Activated CD4-positive, alpha-beta T cell treated with anti-CD3 and anti-CD28 coated beads, Interleukin-2, amount 50 U/mL, for 16 hours (primary cell): Measurements from ENCODE around the gene CCDC78.
A peak's percentile ranks its signal among the peaks of the same experiment; 100 is the strongest.

Source experiments
- DNase-seq: peaks from one replicate; pipeline ENCODE4 v3.0.0-alpha.2; 2020

Gene CCDC78

GRCh38 chr16:722835-723633 lies 3.2 kb downstream of the CCDC78 start:
- DNase-seq = no peak

- DNase-seq = no peak
Measured at GRCh38 chr16:721765-722540, 4.3 kb downstream of the CCDC78 start.

- peak; percentile 86 for DNase-seq
Measured at GRCh38 chr16:720990-721764, 5.1 kb downstream of the CCDC78 start, which contains the start of gene ANTKMT. TSS of gene ANTKMT (plus strand) at chr16:721146. CDS start at chr16:721275, 129 bp downstream.

- peak; percentile 66 for DNase-seq
Measured at GRCh38 chr16:720447-720989, 5.7 kb downstream of the CCDC78 start.

- no peak for DNase-seq
Measured at GRCh38 chr16:719815-720446, 6.3 kb downstream of the CCDC78 start.

- no peak for DNase-seq
Measured at GRCh38 chr16:718922-719321, 7.3 kb downstream of the CCDC78 start.

- DNase-seq = no peak
Measured at GRCh38 chr16:718389-718788, 7.9 kb downstream of the CCDC78 start.

- DNase-seq = no peak
Measured at GRCh38 chr16:717450-718245, 8.6 kb downstream of the CCDC78 start.

GRCh38 chr16:716768-717325 lies 9.4 kb downstream of the CCDC78 start:
- no peak for DNase-seq

GRCh38 chr16:716200-716568 lies 10.1 kb downstream of the CCDC78 start:
- DNase-seq = no peak

- DNase-seq = no peak
Measured at GRCh38 chr16:715477-716199, 10.6 kb downstream of the CCDC78 start.

- peak; percentile 89 for DNase-seq
Measured at GRCh38 chr16:714558-715476, 11.4 kb downstream of the CCDC78 start, which contains the start of gene METRN. TSS of gene METRN (plus strand) at chr16:715118. CDS start at chr16:715290, 172 bp downstream.

GRCh38 chr16:714079-714478 lies 12.2 kb downstream of the CCDC78 start:
- no peak for DNase-seq

GRCh38 chr16:712740-713250 lies 13.4 kb downstream of the CCDC78 start:
- DNase-seq = peak; percentile 58

GRCh38 chr16:711548-712320 lies 14.5 kb downstream of the CCDC78 start:
- DNase-seq = peak; percentile 78

GRCh38 chr16:711084-711483 lies 15.2 kb downstream of the CCDC78 start:
- DNase-seq = no peak

GRCh38 chr16:710500-711075 lies 15.7 kb downstream of the CCDC78 start:
- DNase-seq = no peak
